ENCODE data around the gene TUBB2B. TPM values are rescaled to one million over a fixed set of nuclear protein-coding genes. Genes with fewer than 3 reads are reported as not detected.

Gene TUBB2B
- total RNA-seq (not detected in 2 replicates), polyA plus RNA-seq (4.9 and 14.7 TPM in 2 replicates), polyA minus RNA-seq (0.60 and 3.4 TPM in 2 replicates)
- 1.5 TPM for total RNA-seq (2013)

- H3K4me1 Mint-ChIP-seq = peaks cover 53% of the 10 kb centered on the region
- 3% methylated on average over 66 of the region's 66 CpGs for WGBS (ENCODE audit: insufficient coverage)
- peaks cover 0 to 66% (median 48%) of the 10 kb centered on the region in 4 experiments for H3K27me3 ChIP-seq (replicated peaks in 1 of 4; ENCODE audit: control extremely low read depth in 1 of 4, control insufficient read depth in 3 of 4, insufficient read depth in 4 of 4, low read length in 3 of 4)
- H3K36me3 ChIP-seq (replicated peaks in 1 of 2; ENCODE audit: control extremely low read depth in 1 of 2, control insufficient read depth in 1 of 2, extremely low read depth in 1 of 2, insufficient read depth in 2 of 2, low read length in 1 of 2) = no peaks in the 10 kb centered on the region
- peak within 1 kb of the TSS; percentile 95 for H3K4me3 Mint-ChIP-seq
- H3K27ac ChIP-seq (ENCODE audit: low read length in 2 of 2) = no peak within 1 kb of the TSS
- peak within 1 kb of the TSS in 4 of 5 experiments; percentile 24 to 58 (median 44) for H3K4me3 ChIP-seq (ENCODE audit: control extremely low read depth in 1 of 5, extremely low read depth in 1 of 5, insufficient read depth in 1 of 5, low read depth in 2 of 5, low read length in 4 of 5)
- no peak for TF ChIP-seq EZH2 (IDR thresholded peaks at IDR 0.05; ENCODE audit: borderline replicate concordance, insufficient read depth, low read depth, low read length, poor library complexity, severe bottlenecking)
- TF ChIP-seq, protein P1, sequence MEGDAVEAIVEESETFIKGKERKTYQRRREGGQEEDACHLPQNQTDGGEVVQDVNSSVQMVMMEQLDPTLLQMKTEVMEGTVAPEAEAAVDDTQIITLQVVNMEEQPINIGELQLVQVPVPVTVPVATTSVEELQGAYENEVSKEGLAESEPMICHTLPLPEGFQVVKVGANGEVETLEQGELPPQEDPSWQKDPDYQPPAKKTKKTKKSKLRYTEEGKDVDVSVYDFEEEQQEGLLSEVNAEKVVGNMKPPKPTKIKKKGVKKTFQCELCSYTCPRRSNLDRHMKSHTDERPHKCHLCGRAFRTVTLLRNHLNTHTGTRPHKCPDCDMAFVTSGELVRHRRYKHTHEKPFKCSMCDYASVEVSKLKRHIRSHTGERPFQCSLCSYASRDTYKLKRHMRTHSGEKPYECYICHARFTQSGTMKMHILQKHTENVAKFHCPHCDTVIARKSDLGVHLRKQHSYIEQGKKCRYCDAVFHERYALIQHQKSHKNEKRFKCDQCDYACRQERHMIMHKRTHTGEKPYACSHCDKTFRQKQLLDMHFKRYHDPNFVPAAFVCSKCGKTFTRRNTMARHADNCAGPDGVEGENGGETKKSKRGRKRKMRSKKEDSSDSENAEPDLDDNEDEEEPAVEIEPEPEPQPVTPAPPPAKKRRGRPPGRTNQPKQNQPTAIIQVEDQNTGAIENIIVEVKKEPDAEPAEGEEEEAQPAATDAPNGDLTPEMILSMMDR (IDR thresholded peaks at IDR 0.05) = no peak
- H4K20me1 ChIP-seq (ENCODE audit: control insufficient read depth, insufficient read depth, low read length, poor library complexity, severe bottlenecking) = no peaks in the 10 kb centered on the region
- H3K79me2 ChIP-seq (ENCODE audit: control insufficient read depth, insufficient read depth, low read length) = no peaks in the 10 kb centered on the region
- peaks cover 58 to 59% of the 10 kb centered on the region in 2 donors for H3K4me1 ChIP-seq (ENCODE audit: control insufficient read depth in 2 of 2, insufficient read depth in 2 of 2, low read length in 2 of 2)
- H3K27me3 Mint-ChIP-seq = peaks cover 65% of the 10 kb centered on the region
- DNase-seq (no peak), ATAC-seq (ENCODE audit: low read depth) (peak; percentile 32)
- peak within 1 kb of the TSS; percentile 65 for H3K9ac ChIP-seq (ENCODE audit: low read length)
- H3K4me2 ChIP-seq (replicated peaks; ENCODE audit: low read depth, low read length, poor library complexity, severe bottlenecking) = peak within 1 kb of the TSS; percentile 96
- H3K9me3 Mint-ChIP-seq (ENCODE audit: insufficient read depth) = no peaks in the 10 kb centered on the region
- peak within 1 kb of the TSS; percentile 69 for H2AFZ ChIP-seq (ENCODE audit: insufficient read depth, low read depth, low read length, poor library complexity, severe bottlenecking)
- intact Hi-C loops (cut with micrococcal nuclease) = loop anchor here (1.0 kb wide), 1 partner anchor 101 kb away; no protein-coding TSS in a partner anchor
- CTCF ChIA-PET = interaction anchor here (2.7 kb wide), 1 partner anchor 65 kb away, joined by 11 read pairs; no protein-coding TSS in a partner anchor
- POLR2A ChIA-PET = interaction anchor here (0.5 kb wide), 1 partner anchor 65 kb away, joined by 4 read pairs; no protein-coding TSS in a partner anchor
- peaks cover 0 to 37% (median 0%) of the 10 kb centered on the region in 3 donors for H3K9me3 ChIP-seq (ENCODE audit: control extremely low read depth in 1 of 3, control insufficient read depth in 2 of 3, insufficient read depth in 1 of 3, low read length in 2 of 3)
- no peak within 1 kb of the TSS for H3K27ac Mint-ChIP-seq
These were observed at the start of gene TUBB2B for GRCh38 chr6:3227363-3228045. TUBB2B (minus strand) TSS chr6:3227653; CDS start chr6:3227543, 110 bp downstream.

GRCh38 chr6:3277251-3277650, 49.8 kb upstream of the TUBB2B start:
- no peak for TF ChIP-seq EZH2 (IDR thresholded peaks at IDR 0.05; ENCODE audit: borderline replicate concordance, insufficient read depth, low read depth, low read length, poor library complexity, severe bottlenecking)
- TF ChIP-seq, protein P1 (IDR thresholded peaks at IDR 0.05) = no peak
- no peaks in the 10 kb centered on the region for H3K27me3 Mint-ChIP-seq
- no peak overlapping the region for H3K4me3 ChIP-seq (ENCODE audit: control extremely low read depth in 1 of 5, extremely low read depth in 1 of 5, insufficient read depth in 1 of 5, low read depth in 2 of 5, low read length in 4 of 5)
- no peak overlapping the region for H2AFZ ChIP-seq (ENCODE audit: insufficient read depth, low read depth, low read length, poor library complexity, severe bottlenecking)
- intact Hi-C loops (cut with micrococcal nuclease) = loop anchor here (1.0 to 5.0 kb wide), 3 partner anchors 82 to 655 kb away; no protein-coding TSS in a partner anchor
- POLR2A ChIA-PET = no interaction called here
- no peak overlapping the region for H3K9ac ChIP-seq (ENCODE audit: low read length)
- H3K4me1 Mint-ChIP-seq = peaks cover 2% of the 10 kb centered on the region
- no peak overlapping the region for H3K27ac Mint-ChIP-seq
- peaks cover 0 to 6% of the 10 kb centered on the region in 2 experiments for H3K36me3 ChIP-seq (replicated peaks in 1 of 2; ENCODE audit: control extremely low read depth in 1 of 2, control insufficient read depth in 1 of 2, extremely low read depth in 1 of 2, insufficient read depth in 2 of 2, low read length in 1 of 2)
- no peak overlapping the region for H3K27ac ChIP-seq (ENCODE audit: low read length in 2 of 2)
- DNase-seq = no peak
- no peaks in the 10 kb centered on the region for H3K79me2 ChIP-seq (ENCODE audit: control insufficient read depth, insufficient read depth, low read length)
- peaks cover 0 to 3% of the 10 kb centered on the region in 2 donors for H3K4me1 ChIP-seq (ENCODE audit: control insufficient read depth in 2 of 2, insufficient read depth in 2 of 2, low read length in 2 of 2)
- no peak overlapping the region for H3K4me3 Mint-ChIP-seq
- no peaks in the 10 kb centered on the region for H3K9me3 ChIP-seq (ENCODE audit: control extremely low read depth in 1 of 3, control insufficient read depth in 2 of 3, insufficient read depth in 1 of 3, low read length in 2 of 3)
- no peak for ATAC-seq (ENCODE audit: low read depth)
- WGBS (ENCODE audit: insufficient coverage) = 94% methylated on average over 12 of the region's 12 CpGs
- H4K20me1 ChIP-seq (ENCODE audit: control insufficient read depth, insufficient read depth, low read length, poor library complexity, severe bottlenecking) = peaks cover 34% of the 10 kb centered on the region
- H3K9me3 Mint-ChIP-seq (ENCODE audit: insufficient read depth) = no peaks in the 10 kb centered on the region
- H3K4me2 ChIP-seq (replicated peaks; ENCODE audit: low read depth, low read length, poor library complexity, severe bottlenecking) = no peak overlapping the region
- CTCF ChIA-PET = interaction anchor here (0.8 to 14.3 kb wide), 2 partner anchors 26 to 455 kb away, joined by 3 to 269 read pairs; no protein-coding TSS in a partner anchor
- no peaks in the 10 kb centered on the region for H3K27me3 ChIP-seq (replicated peaks in 1 of 4; ENCODE audit: control extremely low read depth in 1 of 4, control insufficient read depth in 3 of 4, insufficient read depth in 4 of 4, low read length in 3 of 4)
